ENCODE data around the gene ZNF2.

GRCh38 chr2:95171902-95172301 is 6.3 kb downstream of the ZNF2 start:
- no peak for TF ChIP-seq POLR2A (IDR thresholded peaks at IDR 0.05)
- no peak for TF ChIP-seq CTCF (IDR thresholded peaks at IDR 0.05)
